IMR-90 (cell line): Measurements from ENCODE around the gene KDELR3. TPM values are rescaled to one million over a fixed set of nuclear protein-coding genes. Genes with fewer than 3 reads are reported as not detected.

Source experiments
- ATAC-seq: fragments of 200-7000 bp; cut with Tn5 transposase; 2 replicates; pipeline ENCODE4 v1.9.1; 2020; ENCODE audit warnings: low read depth, mild to moderate bottlenecking, moderate library complexity
- BruUV-seq: library from RNA; stranded (reverse); fragments of 400-500 nt; replicated peaks from 2 replicates; lab custom pipeline; 2021; lab: Mats Ljungman, UMichigan
- CTCF ChIA-PET: fragments of 300-600 bp; formaldehyde crosslinking; extraction: SDS; loops from one replicate; lab custom pipeline; 2021; ENCODE audit warnings: antibody characterized with exemption; lab: Yijun Ruan, JAX
- POLR2A ChIA-PET: fragments of 300-600 bp; sonication (Branson Sonifier 250); formaldehyde crosslinking; loops from one replicate; lab custom pipeline; 2022; ENCODE audit warnings: antibody characterized with exemption; ENCODE audit not compliant: unreplicated experiment; lab: Charles Lee
- DNase-seq: peaks from one replicate; pipeline ENCODE4 v3.0.0; 2013
- H2AFZ ChIP-seq: replicated peaks from 2 replicates; pipeline ENCODE3; 2013; ENCODE audit warnings: low read length, mild to moderate bottlenecking; ENCODE audit not compliant: poor library complexity
- H2AK5ac ChIP-seq: 2 replicates; pipeline ENCODE4 v1.6.1; 2013; ENCODE audit warnings: low read depth, low read length, inconsistent platforms
- H2AK9ac ChIP-seq: replicated peaks from 2 replicates; pipeline ENCODE3; 2013; ENCODE audit warnings: mild to moderate bottlenecking, low read depth, low read length, moderate library complexity; ENCODE audit not compliant: poor library complexity
- H2BK120ac ChIP-seq: 2 replicates; pipeline ENCODE4 v1.6.1; 2013; ENCODE audit warnings: low read depth, low read length, inconsistent platforms
- H2BK15ac ChIP-seq: 3 replicates; pipeline ENCODE4 v1.6.1; 2013; ENCODE audit warnings: low read depth, low read length, inconsistent platforms
- H2BK20ac ChIP-seq: 2 replicates; pipeline ENCODE4 v1.6.1; 2013; ENCODE audit warnings: low read depth, mild to moderate bottlenecking, inconsistent platforms, low read length, moderate library complexity
- H2BK5ac ChIP-seq: 2 replicates; pipeline ENCODE4 v1.6.1; 2013; ENCODE audit warnings: mild to moderate bottlenecking, low read depth, low read length, inconsistent platforms; ENCODE audit not compliant: poor library complexity, severe bottlenecking
- H3K14ac ChIP-seq: replicated peaks from 2 replicates; pipeline ENCODE4 v1.6.1; 2013; ENCODE audit warnings: low read depth, low read length, inconsistent platforms
- H3K18ac ChIP-seq: 2 replicates; pipeline ENCODE4 v1.6.1; 2013; ENCODE audit warnings: low read depth, low read length, control low read depth
- H3K23ac ChIP-seq: 2 replicates; pipeline ENCODE4 v1.6.1; 2013; ENCODE audit warnings: low read depth, low read length, inconsistent platforms
- H3K27ac ChIP-seq: 2 replicates; pipeline ENCODE4 v1.5.1; 2013; ENCODE audit warnings: mild to moderate bottlenecking, control low read depth, low read length; ENCODE audit not compliant: insufficient read depth
- H3K27me3 ChIP-seq: 2 replicates; pipeline ENCODE4 v1.6.1; 2013; ENCODE audit warnings: low read length; ENCODE audit not compliant: control insufficient read depth, insufficient read depth
- H3K36me3 ChIP-seq: 2 replicates; pipeline ENCODE4 v1.6.1; 2013; ENCODE audit warnings: low read length, mixed read lengths; ENCODE audit not compliant: control insufficient read depth, insufficient read depth
- H3K4ac ChIP-seq: 2 replicates; pipeline ENCODE4 v1.6.1; 2013; ENCODE audit warnings: low read depth, low read length, inconsistent platforms
- H3K4me1 ChIP-seq: 2 replicates; pipeline ENCODE4 v1.6.1; 2013; ENCODE audit warnings: low read length, mixed read lengths; ENCODE audit not compliant: control insufficient read depth, insufficient read depth
- H3K4me2 ChIP-seq: 2 replicates; pipeline ENCODE4 v1.6.1; 2013; ENCODE audit warnings: low read depth, mild to moderate bottlenecking, control low read depth, low read length, moderate library complexity
- H3K4me3 ChIP-seq: 2 replicates; pipeline ENCODE4 v1.5.1; 2013; ENCODE audit warnings: low read depth, mild to moderate bottlenecking, control low read depth, low read length, moderate library complexity; ENCODE audit not compliant: insufficient read depth
- H3K56ac ChIP-seq: 2 replicates; pipeline ENCODE4 v1.6.1; 2013; ENCODE audit warnings: low read length, inconsistent platforms; ENCODE audit not compliant: insufficient read depth; ENCODE audit errors: extremely low read depth
- H3K79me1 ChIP-seq, 2 experiments: 2 replicates each; pipeline ENCODE4 v1.6.1; 2013; ENCODE audit warnings: low read length in 2 of 2, inconsistent platforms in 1 of 2, low read depth in 1 of 2
- H3K9ac ChIP-seq: 2 replicates; pipeline ENCODE4 v1.6.1; 2013; ENCODE audit warnings: low read depth, low read length, control low read depth
- H3K9me1 ChIP-seq: 2 replicates; pipeline ENCODE4 v1.6.1; 2013; ENCODE audit warnings: low read length, inconsistent platforms; ENCODE audit not compliant: insufficient read depth
- H3K9me3 ChIP-seq: 2 replicates; pipeline ENCODE4 v1.6.1; 2013; ENCODE audit warnings: low read length; ENCODE audit not compliant: control insufficient read depth, insufficient read depth
- H4K20me1 ChIP-seq: 2 replicates; pipeline ENCODE4 v1.6.1; 2013; ENCODE audit warnings: low read length, inconsistent platforms; ENCODE audit not compliant: insufficient read depth
- H4K5ac ChIP-seq: 2 replicates; pipeline ENCODE4 v1.6.1; 2013; ENCODE audit warnings: mild to moderate bottlenecking, low read depth, low read length, control low read depth
- H4K8ac ChIP-seq, 2 experiments: 2 replicates each; pipeline ENCODE4 v1.6.1; 2013; ENCODE audit warnings: low read depth in 2 of 2, low read length in 2 of 2, control low read depth in 1 of 2, inconsistent platforms in 1 of 2
- H4K91ac ChIP-seq: 2 replicates; pipeline ENCODE4 v1.6.1; 2013; ENCODE audit warnings: low read depth, low read length, inconsistent platforms; ENCODE audit not compliant: insufficient read depth
- BHLHE40 ChIP-seq: fragments of 150-350 bp; IDR thresholded peaks from 2 replicates; pipeline ENCODE4 v1.6.1; 2016; ENCODE audit warnings: mild to moderate bottlenecking, low read depth, low read length
- MXI1 ChIP-seq: IDR thresholded peaks from 2 replicates; pipeline ENCODE4 v1.6.1; 2012; ENCODE audit warnings: low read depth, mild to moderate bottlenecking, low read length, moderate library complexity, borderline replicate concordance
- NFE2L2 ChIP-seq: fragments of 150-350 bp; IDR thresholded peaks from 2 replicates; pipeline ENCODE4 v1.6.1; 2016; ENCODE audit warnings: low read depth, mild to moderate bottlenecking, low read length
- POLR2A ChIP-seq: IDR thresholded peaks from 2 replicates; pipeline ENCODE4 v1.6.1; 2012; ENCODE audit warnings: mild to moderate bottlenecking, low read depth, low read length
- RCOR1 ChIP-seq: IDR thresholded peaks from 2 replicates; pipeline ENCODE4 v1.6.1; 2012; ENCODE audit warnings: mild to moderate bottlenecking, low read length, improper control_type of control experiment; ENCODE audit not compliant: insufficient replicate concordance
- WGBS, 2 experiments: methylation state at CpG; one replicate each; pipeline versions ENCODE4 v1.1.5 to v1.1.7; 2013; ENCODE audit warnings: missing lambda C conversion rate in 2 of 2; ENCODE audit not compliant: insufficient read length in 1 of 2; ENCODE audit errors: extremely low coverage in 2 of 2; 5-methylcytosine and 5-hydroxymethylcytosine counted together
- dilution Hi-C: fragments of 300-500 bp; cut with HindIII; formaldehyde crosslinking; loops from one replicate; pipeline ENCODE4 v1.14.3; 2018; ENCODE audit warnings: low sequenced_read_pairs; ENCODE audit not compliant: unreplicated experiment
- in situ Hi-C: fragments of 300-500 bp; cut with MboI; formaldehyde crosslinking; loops from 3 replicates; pipeline ENCODE4 v1.14.3; 2019; ENCODE audit warnings: low sequenced_read_pairs, inconsistent platforms, mixed read lengths
- intact Hi-C: fragments of 100-400 bp; cut with micrococcal nuclease; formaldehyde crosslinking; loops from 2 replicates; pipeline ENCODE4 v1.10.0; 2022
- polyA plus RNA-seq, 3 experiments: library from polyadenylated mRNA; depleted of rRNA; stranded (reverse); fragments of >200 nt; gene quantifications; 2 replicates each; pipeline ENCODE4 v1.2.3, GENCODE V29; 2012; ENCODE audit warnings: low replicate concordance in 1 of 3
- total RNA-seq: library from RNA; depleted of rRNA; stranded (reverse); fragments of >200 nt; gene quantifications from 2 replicates; pipeline ENCODE4 v1.2.3, GENCODE V29; 2012
- TF ChIP-seq, protein P1 (sequence below): fragments of 150-350 bp; IDR thresholded peaks from 2 replicates; pipeline ENCODE4 v1.6.1; 2017; ENCODE audit warnings: mild to moderate bottlenecking, antibody characterized with exemption, low read length, low read depth
- TF ChIP-seq, protein P2 (sequence below): conservative IDR thresholded peaks from 2 replicates; pipeline ENCODE4 v1.5.1; 2012; ENCODE audit warnings: mild to moderate bottlenecking, low read depth, low read length, improper control_type of control experiment

Gene KDELR3
- total and polyA plus RNA-seq, 2 of the 4 experiments (the other 2 are of a cell fraction) = 129 to 224 TPM

- WGBS, 2 experiments = no CpG with 5 or more reads among the region's 4 CpGs
- ATAC-seq (no peak), DNase-seq (no peak)
- no peak overlapping the region for H3K23ac ChIP-seq
- no TSS peak for BruUV-seq
- no peak overlapping the region for H4K8ac ChIP-seq
- H3K36me3 ChIP-seq = no peaks in the 10 kb centered on the region
- H3K79me1 ChIP-seq = no peaks in the 10 kb centered on the region
- no peak overlapping the region for H4K5ac ChIP-seq
- no peak overlapping the region for H4K91ac ChIP-seq
- H4K20me1 ChIP-seq = no peaks in the 10 kb centered on the region
- H3K4me3 ChIP-seq = no peak overlapping the region
- dilution Hi-C loops = no loop called here
- H3K18ac ChIP-seq = no peak overlapping the region
- no peak overlapping the region for H2AFZ ChIP-seq
- H2BK20ac ChIP-seq = no peak overlapping the region
- TF ChIP-seq, protein P1, sequence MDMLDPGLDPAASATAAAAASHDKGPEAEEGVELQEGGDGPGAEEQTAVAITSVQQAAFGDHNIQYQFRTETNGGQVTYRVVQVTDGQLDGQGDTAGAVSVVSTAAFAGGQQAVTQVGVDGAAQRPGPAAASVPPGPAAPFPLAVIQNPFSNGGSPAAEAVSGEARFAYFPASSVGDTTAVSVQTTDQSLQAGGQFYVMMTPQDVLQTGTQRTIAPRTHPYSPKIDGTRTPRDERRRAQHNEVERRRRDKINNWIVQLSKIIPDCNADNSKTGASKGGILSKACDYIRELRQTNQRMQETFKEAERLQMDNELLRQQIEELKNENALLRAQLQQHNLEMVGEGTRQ = no peak
- TF ChIP-seq BHLHE40 (no peak), MXI1 (no peak), RCOR1 (no peak), POLR2A (no peak), NFE2L2 (no peak)
- TF ChIP-seq, protein P2, sequence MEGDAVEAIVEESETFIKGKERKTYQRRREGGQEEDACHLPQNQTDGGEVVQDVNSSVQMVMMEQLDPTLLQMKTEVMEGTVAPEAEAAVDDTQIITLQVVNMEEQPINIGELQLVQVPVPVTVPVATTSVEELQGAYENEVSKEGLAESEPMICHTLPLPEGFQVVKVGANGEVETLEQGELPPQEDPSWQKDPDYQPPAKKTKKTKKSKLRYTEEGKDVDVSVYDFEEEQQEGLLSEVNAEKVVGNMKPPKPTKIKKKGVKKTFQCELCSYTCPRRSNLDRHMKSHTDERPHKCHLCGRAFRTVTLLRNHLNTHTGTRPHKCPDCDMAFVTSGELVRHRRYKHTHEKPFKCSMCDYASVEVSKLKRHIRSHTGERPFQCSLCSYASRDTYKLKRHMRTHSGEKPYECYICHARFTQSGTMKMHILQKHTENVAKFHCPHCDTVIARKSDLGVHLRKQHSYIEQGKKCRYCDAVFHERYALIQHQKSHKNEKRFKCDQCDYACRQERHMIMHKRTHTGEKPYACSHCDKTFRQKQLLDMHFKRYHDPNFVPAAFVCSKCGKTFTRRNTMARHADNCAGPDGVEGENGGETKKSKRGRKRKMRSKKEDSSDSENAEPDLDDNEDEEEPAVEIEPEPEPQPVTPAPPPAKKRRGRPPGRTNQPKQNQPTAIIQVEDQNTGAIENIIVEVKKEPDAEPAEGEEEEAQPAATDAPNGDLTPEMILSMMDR = no peak
- H3K4me1 ChIP-seq = no peaks in the 10 kb centered on the region
- H2BK5ac ChIP-seq = no peak overlapping the region
- intact Hi-C loops = no loop called here
- no peak overlapping the region for H3K4me2 ChIP-seq
- H3K9me3 ChIP-seq = no peaks in the 10 kb centered on the region
- CTCF ChIA-PET = no interaction called here
- no peak overlapping the region for H3K4ac ChIP-seq
- in situ Hi-C loops = no loop called here
- no peak overlapping the region for H2BK15ac ChIP-seq
- no peaks in the 10 kb centered on the region for H3K9me1 ChIP-seq
- H3K27ac ChIP-seq = no peak overlapping the region
- no peak overlapping the region for H3K14ac ChIP-seq
- peaks cover 2% of the 10 kb centered on the region; the same call in 1 of the 2 replicates for H3K27me3 ChIP-seq
- no peak overlapping the region for H2AK9ac ChIP-seq
- no peak overlapping the region for H2BK120ac ChIP-seq
- no peak overlapping the region for H2AK5ac ChIP-seq
- no peak overlapping the region for H3K9ac ChIP-seq
- H3K56ac ChIP-seq = no peak overlapping the region
- POLR2A ChIA-PET = no interaction called here
These were observed 63.5 kb downstream of the KDELR3 start for GRCh38 chr22:38531251-38531938.
